PFSK-1 (cell line): ENCODE measurements around the gene SLIT3.

Source experiments
- POLR2AphosphoS5 ChIP-seq: IDR thresholded peaks from 2 replicates; pipeline ENCODE4 v1.6.1; 2012; ENCODE audit warnings: low read depth, mild to moderate bottlenecking, control low read depth, low read length, moderate library complexity
- SIN3A ChIP-seq: IDR thresholded peaks from 2 replicates; pipeline ENCODE4 v1.6.1; 2012; ENCODE audit warnings: mild to moderate bottlenecking, low read length, moderate library complexity, borderline replicate concordance; ENCODE audit not compliant: insufficient read depth
- TAF1 ChIP-seq: IDR thresholded peaks from 2 replicates; pipeline ENCODE4 v1.6.1; 2012; ENCODE audit warnings: low read length, control low read depth, borderline replicate concordance; ENCODE audit not compliant: insufficient read depth
- TF ChIP-seq, protein P1 (sequence below), 2 experiments: IDR thresholded peaks; 2 replicates each; pipeline versions ENCODE4 v1.6.1 to v1.8.0; 2011 to 2012; ENCODE audit warnings: low read depth in 2 of 2, low read length in 2 of 2, control low read depth in 1 of 2, inconsistent platforms in 1 of 2, mild to moderate bottlenecking in 1 of 2, moderate library complexity in 1 of 2; ENCODE audit not compliant: insufficient read depth in 1 of 2

DNA sequence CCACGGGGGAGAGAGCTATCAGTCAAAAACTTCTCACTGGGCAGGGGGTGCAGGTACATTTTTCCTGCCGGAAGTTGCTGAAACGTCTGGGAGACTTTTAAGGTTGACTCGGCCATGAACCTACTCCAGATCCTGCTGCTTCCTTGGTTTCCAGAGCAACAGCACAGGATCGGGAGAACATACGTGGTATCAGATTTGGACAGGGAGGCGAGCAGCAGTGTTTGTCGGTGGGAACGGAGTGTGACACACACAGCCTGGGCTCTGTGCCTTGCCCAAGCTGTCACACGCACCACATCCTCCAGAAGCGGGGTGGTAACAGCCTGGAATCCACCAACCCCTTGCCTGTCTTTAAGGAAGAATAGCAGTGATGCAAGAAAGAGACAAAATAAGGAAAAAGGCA, 276.5 kb downstream of the SLIT3 start:
- TF ChIP-seq, protein P1, sequence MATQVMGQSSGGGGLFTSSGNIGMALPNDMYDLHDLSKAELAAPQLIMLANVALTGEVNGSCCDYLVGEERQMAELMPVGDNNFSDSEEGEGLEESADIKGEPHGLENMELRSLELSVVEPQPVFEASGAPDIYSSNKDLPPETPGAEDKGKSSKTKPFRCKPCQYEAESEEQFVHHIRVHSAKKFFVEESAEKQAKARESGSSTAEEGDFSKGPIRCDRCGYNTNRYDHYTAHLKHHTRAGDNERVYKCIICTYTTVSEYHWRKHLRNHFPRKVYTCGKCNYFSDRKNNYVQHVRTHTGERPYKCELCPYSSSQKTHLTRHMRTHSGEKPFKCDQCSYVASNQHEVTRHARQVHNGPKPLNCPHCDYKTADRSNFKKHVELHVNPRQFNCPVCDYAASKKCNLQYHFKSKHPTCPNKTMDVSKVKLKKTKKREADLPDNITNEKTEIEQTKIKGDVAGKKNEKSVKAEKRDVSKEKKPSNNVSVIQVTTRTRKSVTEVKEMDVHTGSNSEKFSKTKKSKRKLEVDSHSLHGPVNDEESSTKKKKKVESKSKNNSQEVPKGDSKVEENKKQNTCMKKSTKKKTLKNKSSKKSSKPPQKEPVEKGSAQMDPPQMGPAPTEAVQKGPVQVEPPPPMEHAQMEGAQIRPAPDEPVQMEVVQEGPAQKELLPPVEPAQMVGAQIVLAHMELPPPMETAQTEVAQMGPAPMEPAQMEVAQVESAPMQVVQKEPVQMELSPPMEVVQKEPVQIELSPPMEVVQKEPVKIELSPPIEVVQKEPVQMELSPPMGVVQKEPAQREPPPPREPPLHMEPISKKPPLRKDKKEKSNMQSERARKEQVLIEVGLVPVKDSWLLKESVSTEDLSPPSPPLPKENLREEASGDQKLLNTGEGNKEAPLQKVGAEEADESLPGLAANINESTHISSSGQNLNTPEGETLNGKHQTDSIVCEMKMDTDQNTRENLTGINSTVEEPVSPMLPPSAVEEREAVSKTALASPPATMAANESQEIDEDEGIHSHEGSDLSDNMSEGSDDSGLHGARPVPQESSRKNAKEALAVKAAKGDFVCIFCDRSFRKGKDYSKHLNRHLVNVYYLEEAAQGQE (IDR thresholded peaks at IDR 0.05; ENCODE audit: insufficient read depth in 1 of 2, low read depth in 2 of 2, low read length in 2 of 2): no peak
- no peak for TF ChIP-seq TAF1
- no peak for TF ChIP-seq SIN3A
- TF ChIP-seq POLR2AphosphoS5: no peak
